ENCODE data around the gene PDE2A.

The PDE2A gene

DNA sequence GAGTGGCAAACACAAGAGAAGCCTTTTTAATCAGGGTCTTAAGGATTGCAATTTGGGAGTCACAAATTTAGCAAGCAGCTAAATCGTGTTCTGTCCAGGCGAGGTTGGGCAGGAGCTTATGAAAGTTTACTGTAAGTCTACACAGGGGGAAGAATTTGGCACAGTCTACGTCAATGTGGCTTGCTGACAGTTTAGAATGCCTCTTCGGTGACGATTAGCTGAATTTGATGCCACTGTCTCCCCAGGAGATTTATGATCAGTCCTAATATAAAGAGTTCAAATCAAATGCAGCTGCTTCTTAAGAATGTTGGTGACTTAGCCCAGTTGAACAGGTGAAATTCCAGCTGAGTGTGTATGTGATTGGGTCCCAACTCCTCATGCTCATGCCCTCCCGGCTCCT lies 125.8 kb downstream of the PDE2A start:
- DNase-seq (ENCODE audit: low read depth, low spot score) = no peak

DNA sequence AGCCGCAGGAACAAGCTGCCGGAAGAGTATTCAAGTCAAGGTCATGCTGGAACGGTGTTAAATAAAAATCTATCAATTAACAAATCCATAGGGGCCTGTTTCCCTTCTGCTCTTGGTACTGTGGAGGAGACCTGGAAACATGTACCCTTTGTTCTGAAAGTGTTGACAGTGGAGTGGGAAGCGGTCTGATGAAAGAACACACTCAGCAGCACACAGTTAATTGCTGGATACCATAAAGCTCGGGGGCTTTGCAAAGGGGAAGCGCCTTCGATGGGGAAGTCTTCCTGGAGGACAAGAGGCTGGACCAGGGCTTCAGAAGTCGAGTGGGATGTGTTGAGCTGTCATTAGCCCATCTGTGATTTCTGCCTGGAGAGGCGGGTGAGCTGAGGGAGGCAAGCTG lies 127.4 kb downstream of the PDE2A start:
- no peak for DNase-seq (ENCODE audit: low read depth, low spot score)

DNA sequence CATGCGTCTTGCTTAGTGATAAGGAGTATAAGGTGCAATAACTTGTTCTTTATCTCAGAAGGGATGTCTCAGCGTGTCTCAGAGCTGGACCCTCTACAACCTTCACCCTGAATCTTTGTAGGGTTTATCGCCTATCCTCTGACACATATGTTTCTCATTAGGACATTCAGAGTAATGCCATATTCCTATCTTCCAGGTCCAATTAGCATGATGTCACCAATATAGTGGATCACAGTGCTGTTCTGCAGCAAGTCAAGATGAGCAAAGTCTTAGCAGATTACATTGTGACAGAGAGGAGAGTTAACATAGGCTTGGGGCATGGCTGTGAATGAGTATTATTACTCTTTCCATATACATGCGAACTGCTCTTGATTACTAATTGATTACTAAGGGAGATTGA lies 129.6 kb downstream of the PDE2A start:
- no peak for DNase-seq (ENCODE audit: low read depth, low spot score)

DNA sequence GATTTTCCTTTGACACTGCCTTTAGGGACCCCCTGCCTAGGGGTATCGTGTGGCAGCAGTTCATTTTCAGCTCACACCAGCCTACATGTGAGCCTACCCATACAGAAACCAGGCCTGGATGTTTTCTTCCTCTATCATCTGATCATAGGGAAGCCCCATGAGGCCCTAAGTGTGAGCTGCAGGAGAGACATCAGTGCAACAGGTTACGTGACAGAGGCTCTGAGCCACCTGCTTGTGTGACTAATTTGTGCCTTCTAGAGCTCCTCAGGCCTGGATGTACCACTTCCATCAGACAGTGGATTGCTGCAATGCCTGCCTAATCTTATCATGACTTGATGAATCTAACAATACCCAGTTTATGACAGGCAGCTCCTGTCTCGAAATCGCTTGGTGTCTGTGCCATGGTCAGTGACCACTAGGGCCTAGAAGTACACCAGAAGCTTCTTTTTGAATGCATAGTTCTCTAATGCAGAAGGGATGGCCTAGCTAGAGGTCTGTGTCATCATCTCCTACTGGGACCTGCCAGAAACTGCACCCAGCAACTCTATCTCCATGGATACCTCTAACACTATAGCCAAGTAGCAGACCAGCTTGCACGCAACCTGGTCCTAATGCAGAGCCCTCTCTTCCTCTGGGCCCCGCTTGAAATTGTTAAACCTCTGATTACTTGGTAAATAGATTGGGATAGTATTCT lies 130.2 kb downstream of the PDE2A start:
- DNase-seq (ENCODE audit: low read depth, low spot score) = no peak

DNA sequence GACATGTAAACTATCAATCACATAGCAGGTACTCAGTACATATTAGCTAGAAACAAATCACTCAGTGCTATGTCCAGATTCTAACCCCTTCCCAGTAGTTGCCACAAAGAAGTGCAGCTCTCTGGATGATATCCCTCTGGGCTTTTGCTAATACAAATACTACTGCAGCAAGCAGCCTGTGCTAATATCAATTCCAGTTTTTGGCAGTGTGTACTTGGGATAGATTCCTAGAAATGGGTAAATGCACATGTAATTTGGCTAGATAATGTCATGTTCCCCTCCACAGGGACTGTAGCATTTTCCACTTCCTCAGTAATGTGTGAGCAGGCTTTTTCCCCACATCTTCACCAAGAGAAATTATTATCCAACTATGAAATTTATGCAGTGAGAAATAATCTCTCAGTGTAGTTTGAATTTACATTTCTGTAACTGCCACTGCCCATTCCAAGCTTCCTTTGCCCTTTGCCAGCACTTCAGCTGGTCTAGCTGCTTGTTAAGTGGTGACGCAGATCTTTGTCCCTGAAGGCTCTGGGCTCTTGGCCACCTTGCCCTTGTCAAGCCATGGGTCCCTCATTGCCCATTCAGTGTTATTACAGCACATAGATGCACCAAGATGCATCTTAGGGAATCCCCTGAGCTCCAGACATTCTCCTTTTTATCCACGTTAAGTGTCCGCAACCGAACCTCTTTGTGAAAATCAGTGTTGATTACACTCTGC lies 132.8 kb downstream of the PDE2A start:
- DNase-seq (ENCODE audit: low read depth, low spot score) = no peak

DNA sequence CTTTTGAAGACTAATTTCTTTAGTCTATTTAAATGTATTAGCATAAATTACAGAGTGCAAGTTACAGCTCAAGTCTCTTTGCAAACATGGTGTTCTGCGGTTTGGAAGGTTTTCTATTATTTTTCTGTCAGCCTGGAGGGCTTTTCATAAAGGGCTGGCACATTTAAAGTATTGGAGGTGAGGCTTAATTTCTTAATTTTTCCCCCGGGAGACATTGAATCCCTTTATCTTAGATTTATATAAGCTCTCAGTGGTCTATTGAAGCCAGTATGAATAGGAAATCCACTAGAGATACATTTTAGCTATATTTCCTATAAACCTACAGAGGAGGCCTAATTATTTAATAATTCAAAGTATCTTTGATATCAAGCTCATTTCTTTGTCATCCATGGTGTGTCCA lies 137.2 kb downstream of the PDE2A start:
- no peak for DNase-seq (ENCODE audit: low read depth, low spot score)

DNA sequence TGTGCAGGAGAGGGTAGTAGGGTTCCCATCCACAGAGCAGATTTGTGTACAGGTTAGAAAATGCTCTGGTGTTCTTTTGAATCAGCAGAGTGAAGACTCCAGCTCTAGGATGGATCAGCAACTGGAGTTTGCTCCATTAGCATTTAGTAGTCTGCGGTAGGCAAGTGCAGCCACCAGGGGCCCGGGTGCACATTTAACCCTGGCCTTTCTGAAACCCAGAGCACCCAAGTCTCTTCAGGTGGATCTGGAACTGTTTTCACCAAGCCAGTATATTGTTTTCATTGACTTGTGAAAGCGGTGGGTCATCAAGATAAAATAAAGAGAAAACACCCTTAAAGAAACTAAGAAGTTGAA lies 139.1 kb downstream of the PDE2A start:
- no peak for DNase-seq (ENCODE audit: low read depth, low spot score)

DNA sequence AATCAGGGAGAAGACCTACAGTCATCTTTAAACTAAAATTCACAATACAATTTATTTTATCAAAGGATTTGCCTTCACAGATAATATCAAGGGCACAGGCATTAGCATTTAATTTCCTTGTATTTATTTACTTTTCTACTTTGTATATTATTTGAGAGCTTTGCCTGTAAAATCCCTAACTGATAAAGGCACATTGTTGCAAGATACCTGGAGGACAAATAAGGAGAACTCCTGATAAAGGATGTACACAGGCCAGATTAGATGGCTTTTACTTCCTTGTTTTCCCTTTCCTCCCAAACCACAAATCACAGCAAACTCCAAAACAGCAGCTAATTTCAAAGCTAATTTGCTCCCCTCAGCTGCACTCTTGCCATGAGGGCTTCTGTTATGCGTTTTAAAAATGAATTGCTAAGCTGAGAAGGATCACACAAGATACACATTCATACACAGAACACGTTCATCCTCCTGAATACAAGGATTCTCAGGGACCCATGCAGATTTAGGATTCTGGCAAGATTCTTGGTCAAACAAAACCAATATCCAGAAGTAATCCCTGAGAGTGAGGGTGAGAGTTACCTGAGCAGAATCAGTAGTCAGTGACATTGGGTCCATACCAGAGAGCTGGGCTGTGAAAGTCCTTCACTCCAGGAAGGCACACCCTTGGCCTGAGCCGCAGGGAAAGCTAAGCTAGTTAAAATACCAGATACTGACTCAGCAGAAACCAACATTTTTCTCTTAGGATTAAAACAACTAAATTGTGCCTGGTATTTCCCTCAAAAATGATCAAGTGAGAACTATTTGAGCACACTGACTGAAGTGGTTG lies 139.6 kb downstream of the PDE2A start:
- no peak for DNase-seq (ENCODE audit: low read depth, low spot score)

DNA sequence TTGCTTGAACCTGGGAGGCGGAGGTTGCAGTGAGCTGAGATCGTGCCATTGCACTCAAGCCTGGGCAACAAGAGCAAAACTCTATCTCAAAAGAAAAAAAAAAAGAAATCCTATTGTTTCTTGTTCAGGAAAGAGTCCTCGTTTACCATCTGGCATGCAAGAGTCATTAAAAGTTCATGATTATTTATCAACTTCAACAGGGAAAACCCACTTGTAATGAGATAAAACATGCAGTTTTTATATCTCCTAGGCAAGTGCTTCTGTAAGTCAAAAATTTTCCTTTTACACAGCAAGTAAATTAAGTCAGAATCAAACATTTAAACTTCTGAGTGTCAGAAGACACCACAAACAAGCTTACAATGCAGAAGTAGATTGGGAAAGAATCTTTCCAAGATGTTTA lies 145.2 kb downstream of the PDE2A start:
- DNase-seq (ENCODE audit: low read depth, low spot score) = no peak

DNA sequence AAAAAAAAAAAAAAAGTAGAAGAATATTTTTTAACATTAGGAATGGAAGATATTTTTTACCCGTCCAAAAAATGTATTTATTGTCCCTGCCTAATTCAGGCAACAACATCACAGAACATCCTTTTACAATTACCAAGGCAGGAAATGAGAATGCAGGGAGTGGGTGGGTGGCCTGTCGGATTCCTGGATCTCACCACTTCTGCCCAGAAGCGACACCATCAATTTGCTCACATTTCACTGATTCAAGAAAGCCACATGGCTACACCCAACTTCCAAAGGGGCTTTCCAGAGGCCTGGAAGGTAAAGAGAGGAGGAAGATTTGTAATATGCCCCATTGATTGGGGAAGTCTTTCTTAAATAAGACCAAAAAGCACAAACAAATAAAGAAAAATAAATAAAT lies 146.1 kb downstream of the PDE2A start:
- DNase-seq (ENCODE audit: low read depth, low spot score) = no peak
